ENCODE data around the gene ARL17B. TPM values are rescaled to one million over a fixed set of nuclear protein-coding genes. Genes with fewer than 3 reads are reported as not detected.
A peak's percentile ranks its signal among the peaks of the same experiment; 100 is the strongest.
"Not testable (repeated sequence)": the region's sequence is repeated elsewhere in the genome, so short reads cannot be mapped to it uniquely, and the experiment has no call there.

ARL17B gene
- total and polyA plus RNA-seq, 2 experiments from 2014 or later = 18.8 to 39.3 TPM

DNA sequence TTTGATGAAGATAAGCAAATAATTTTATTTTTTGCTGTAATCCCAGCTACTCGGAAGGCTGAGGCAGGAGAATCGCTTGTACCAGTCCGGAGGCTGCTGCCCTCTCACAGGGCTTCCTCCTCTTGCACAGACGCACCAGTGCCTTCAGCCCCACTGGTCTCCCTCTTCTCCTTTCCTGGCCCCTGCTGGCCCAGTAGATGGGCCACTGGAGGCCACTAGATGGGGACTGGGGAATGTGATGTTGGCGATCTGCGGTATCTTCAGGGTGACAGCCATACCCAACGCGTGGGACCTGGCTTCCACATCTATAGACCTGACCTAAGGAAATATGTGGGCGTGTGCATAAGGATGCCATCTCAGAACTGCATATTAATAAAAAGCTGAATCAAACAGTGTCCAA lies 38.4 kb upstream of the ARL17B start:
- not testable (repeated sequence) for H3K9me2 ChIP-seq (ENCODE audit: insufficient read depth); H3K27me3 Mint-ChIP-seq (ENCODE audit: insufficient read depth, low read depth, poor library complexity); H2AFZ ChIP-seq; H3K4me3 ChIP-seq; H3K9me3 Mint-ChIP-seq; H3K4me1 ChIP-seq (ENCODE audit: insufficient read depth); ATAC-seq; H3K27ac Mint-ChIP-seq; DNase-seq (ENCODE audit: low spot score); H3K79me2 ChIP-seq (replicated peaks; ENCODE audit: insufficient read depth); H3K4me1 Mint-ChIP-seq; H3K4me2 ChIP-seq; H3K4me3 Mint-ChIP-seq; H3K27ac ChIP-seq (ENCODE audit: low read depth); H4K20me1 ChIP-seq (replicated peaks; ENCODE audit: insufficient read depth); H3K36me3 Mint-ChIP-seq (ENCODE audit: low read depth); H3K36me3 ChIP-seq (ENCODE audit: insufficient read depth); H3F3A ChIP-seq (replicated peaks; ENCODE audit: low read depth); H3K27me3 ChIP-seq (ENCODE audit: insufficient read depth)
- TF ChIP-seq, protein P1, sequence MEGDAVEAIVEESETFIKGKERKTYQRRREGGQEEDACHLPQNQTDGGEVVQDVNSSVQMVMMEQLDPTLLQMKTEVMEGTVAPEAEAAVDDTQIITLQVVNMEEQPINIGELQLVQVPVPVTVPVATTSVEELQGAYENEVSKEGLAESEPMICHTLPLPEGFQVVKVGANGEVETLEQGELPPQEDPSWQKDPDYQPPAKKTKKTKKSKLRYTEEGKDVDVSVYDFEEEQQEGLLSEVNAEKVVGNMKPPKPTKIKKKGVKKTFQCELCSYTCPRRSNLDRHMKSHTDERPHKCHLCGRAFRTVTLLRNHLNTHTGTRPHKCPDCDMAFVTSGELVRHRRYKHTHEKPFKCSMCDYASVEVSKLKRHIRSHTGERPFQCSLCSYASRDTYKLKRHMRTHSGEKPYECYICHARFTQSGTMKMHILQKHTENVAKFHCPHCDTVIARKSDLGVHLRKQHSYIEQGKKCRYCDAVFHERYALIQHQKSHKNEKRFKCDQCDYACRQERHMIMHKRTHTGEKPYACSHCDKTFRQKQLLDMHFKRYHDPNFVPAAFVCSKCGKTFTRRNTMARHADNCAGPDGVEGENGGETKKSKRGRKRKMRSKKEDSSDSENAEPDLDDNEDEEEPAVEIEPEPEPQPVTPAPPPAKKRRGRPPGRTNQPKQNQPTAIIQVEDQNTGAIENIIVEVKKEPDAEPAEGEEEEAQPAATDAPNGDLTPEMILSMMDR (conservative IDR thresholded peaks at IDR 0.05; ENCODE audit: low read depth in 2 of 2) = 0 out of 4 replicates have a peak, but pooled peaks of 1 of the 2 experiments have one; percentile 10

DNA sequence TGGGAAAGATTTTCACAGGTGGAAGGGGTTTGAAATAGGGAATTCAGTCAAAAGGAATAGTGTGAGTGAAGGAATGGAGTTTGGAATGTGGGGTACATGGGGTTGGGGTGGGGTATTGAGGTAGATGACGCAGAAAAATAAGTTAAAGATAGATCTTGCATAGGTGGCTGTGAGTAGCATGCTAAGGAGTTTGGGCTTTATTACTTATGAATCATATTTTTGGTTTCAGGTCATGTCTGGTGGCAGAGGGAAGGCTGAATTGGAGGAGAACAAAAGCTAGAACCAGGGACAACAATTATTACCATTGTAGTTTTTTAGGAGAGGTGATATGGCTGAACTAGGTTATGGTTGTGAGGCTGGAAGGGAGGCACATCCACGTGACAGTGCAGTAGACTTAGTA lies 34.7 kb upstream of the ARL17B start:
- H3K4me2 ChIP-seq; H3F3A ChIP-seq (replicated peaks; ENCODE audit: low read depth); H3K79me2 ChIP-seq (replicated peaks; ENCODE audit: insufficient read depth); H3K27ac Mint-ChIP-seq; H3K9me3 Mint-ChIP-seq; H4K20me1 ChIP-seq (replicated peaks; ENCODE audit: insufficient read depth); H3K4me3 ChIP-seq; H2AFZ ChIP-seq; H3K4me1 Mint-ChIP-seq; H3K27ac ChIP-seq (ENCODE audit: low read depth); ATAC-seq; H3K4me3 Mint-ChIP-seq; DNase-seq (ENCODE audit: low spot score); H3K36me3 Mint-ChIP-seq (ENCODE audit: low read depth); H3K4me1 ChIP-seq (ENCODE audit: insufficient read depth); H3K27me3 Mint-ChIP-seq (ENCODE audit: insufficient read depth, low read depth, poor library complexity); H3K36me3 ChIP-seq (ENCODE audit: insufficient read depth); H3K27me3 ChIP-seq (ENCODE audit: insufficient read depth); H3K9me2 ChIP-seq (ENCODE audit: insufficient read depth): not testable (repeated sequence)

- H3K27me3 Mint-ChIP-seq (ENCODE audit: insufficient read depth, low read depth, poor library complexity); H3K79me2 ChIP-seq (replicated peaks; ENCODE audit: insufficient read depth); H3K4me1 ChIP-seq (ENCODE audit: insufficient read depth); H3K4me1 Mint-ChIP-seq; H4K20me1 ChIP-seq (replicated peaks; ENCODE audit: insufficient read depth); ATAC-seq; H2AFZ ChIP-seq; H3K27ac ChIP-seq (ENCODE audit: low read depth); H3K36me3 ChIP-seq (ENCODE audit: insufficient read depth); H3K9me3 Mint-ChIP-seq; H3K9me2 ChIP-seq (ENCODE audit: insufficient read depth); H3K27ac Mint-ChIP-seq; H3K4me3 ChIP-seq; H3K36me3 Mint-ChIP-seq (ENCODE audit: low read depth); H3K27me3 ChIP-seq (ENCODE audit: insufficient read depth); DNase-seq (ENCODE audit: low spot score); H3K4me3 Mint-ChIP-seq; H3K4me2 ChIP-seq; H3F3A ChIP-seq (replicated peaks; ENCODE audit: low read depth): not testable (repeated sequence)
Measured at GRCh38 chr17:46393702-46394101, 32.1 kb upstream of the ARL17B start.

DNA sequence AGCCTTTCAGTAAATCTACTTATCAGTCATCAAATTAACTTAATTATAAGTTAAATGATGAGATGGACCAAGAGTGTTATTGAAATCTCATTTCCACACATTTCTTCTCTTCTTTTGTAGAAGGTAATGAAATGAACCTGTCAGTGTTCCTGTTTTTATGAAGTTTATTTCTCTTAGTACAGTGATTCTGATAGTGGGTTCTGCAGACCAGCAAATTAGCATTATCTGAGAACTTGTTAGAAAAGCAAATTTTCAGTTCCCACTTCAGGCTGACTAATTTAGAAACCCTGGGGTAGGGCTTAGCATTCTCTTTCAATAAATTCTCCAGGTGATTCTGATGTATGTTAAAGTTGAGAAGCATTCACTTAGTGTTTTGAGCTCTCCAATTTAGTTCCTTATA lies 23.9 kb upstream of the ARL17B start:
- H3K27me3 ChIP-seq (ENCODE audit: insufficient read depth); H3K4me3 ChIP-seq; H3K27ac ChIP-seq (ENCODE audit: low read depth); DNase-seq (ENCODE audit: low spot score); H3K9me2 ChIP-seq (ENCODE audit: insufficient read depth); H3K36me3 ChIP-seq (ENCODE audit: insufficient read depth); H3K27me3 Mint-ChIP-seq (ENCODE audit: insufficient read depth, low read depth, poor library complexity); H3K27ac Mint-ChIP-seq; H2AFZ ChIP-seq; H3K9me3 Mint-ChIP-seq; ATAC-seq; H3K4me1 Mint-ChIP-seq; H3K4me2 ChIP-seq; H3K79me2 ChIP-seq (replicated peaks; ENCODE audit: insufficient read depth); H4K20me1 ChIP-seq (replicated peaks; ENCODE audit: insufficient read depth); H3F3A ChIP-seq (replicated peaks; ENCODE audit: low read depth); H3K4me1 ChIP-seq (ENCODE audit: insufficient read depth); H3K4me3 Mint-ChIP-seq; H3K36me3 Mint-ChIP-seq (ENCODE audit: low read depth): not testable (repeated sequence)

DNA sequence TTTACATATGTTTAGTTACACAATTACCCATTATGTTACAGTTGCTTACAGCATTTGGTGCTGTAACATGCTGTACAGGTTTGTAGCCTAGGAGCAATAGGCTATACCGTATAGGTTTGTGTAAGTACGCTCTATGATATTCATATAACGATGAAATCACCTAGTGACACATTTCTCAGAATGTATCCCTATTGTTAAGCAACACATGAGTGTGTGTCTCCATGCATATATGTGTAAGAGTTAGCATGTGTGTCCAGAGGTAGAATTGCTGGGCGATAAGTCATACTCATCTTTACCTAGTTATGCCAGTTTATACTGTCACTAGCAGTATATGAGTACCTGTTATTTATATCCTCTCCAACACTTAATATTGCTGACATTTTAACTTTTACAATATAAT lies 21.6 kb upstream of the ARL17B start:
- not testable (repeated sequence) for ATAC-seq; H3K27me3 ChIP-seq (ENCODE audit: insufficient read depth); DNase-seq (ENCODE audit: low spot score); H3K4me3 Mint-ChIP-seq; H3K4me2 ChIP-seq; H3K27ac Mint-ChIP-seq; H3K27ac ChIP-seq (ENCODE audit: low read depth); H3K79me2 ChIP-seq (replicated peaks; ENCODE audit: insufficient read depth); H3K36me3 Mint-ChIP-seq (ENCODE audit: low read depth); H3K9me2 ChIP-seq (ENCODE audit: insufficient read depth); H2AFZ ChIP-seq; H4K20me1 ChIP-seq (replicated peaks; ENCODE audit: insufficient read depth); H3K4me1 ChIP-seq (ENCODE audit: insufficient read depth); H3K27me3 Mint-ChIP-seq (ENCODE audit: insufficient read depth, low read depth, poor library complexity); H3K4me1 Mint-ChIP-seq; H3K9me3 Mint-ChIP-seq; H3K36me3 ChIP-seq (ENCODE audit: insufficient read depth); H3F3A ChIP-seq (replicated peaks; ENCODE audit: low read depth); H3K4me3 ChIP-seq

DNA sequence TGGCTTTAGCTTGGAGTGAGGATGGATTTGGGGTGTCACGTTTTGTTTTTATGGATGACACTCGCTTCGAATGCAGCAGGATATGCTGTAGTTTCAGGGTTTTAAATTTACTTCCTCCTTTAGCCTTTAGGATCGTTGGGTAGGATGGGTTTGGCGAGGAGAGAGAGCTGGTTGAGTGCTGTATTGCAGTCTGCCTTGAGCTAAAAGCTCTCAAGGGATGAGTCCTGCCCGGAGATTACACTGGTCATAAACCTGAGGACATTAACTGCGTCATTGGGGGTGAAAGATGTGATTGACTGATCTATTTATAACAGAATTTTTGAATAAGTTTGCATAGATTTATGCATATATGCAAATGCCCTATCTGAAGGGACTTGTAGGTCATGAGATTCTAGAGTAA lies 11.9 kb upstream of the ARL17B start:
- not testable (repeated sequence) for H3K27ac ChIP-seq (ENCODE audit: low read depth); H3K4me3 Mint-ChIP-seq; H3K79me2 ChIP-seq (replicated peaks; ENCODE audit: insufficient read depth); H3K27me3 ChIP-seq (ENCODE audit: insufficient read depth); H3F3A ChIP-seq (replicated peaks; ENCODE audit: low read depth); H3K36me3 Mint-ChIP-seq (ENCODE audit: low read depth); H3K36me3 ChIP-seq (ENCODE audit: insufficient read depth); H3K9me3 Mint-ChIP-seq; H3K4me3 ChIP-seq; H3K9me2 ChIP-seq (ENCODE audit: insufficient read depth); DNase-seq (ENCODE audit: low spot score); H3K4me2 ChIP-seq; H3K4me1 ChIP-seq (ENCODE audit: insufficient read depth); H2AFZ ChIP-seq; H3K27ac Mint-ChIP-seq; H3K4me1 Mint-ChIP-seq; H4K20me1 ChIP-seq (replicated peaks; ENCODE audit: insufficient read depth); H3K27me3 Mint-ChIP-seq (ENCODE audit: insufficient read depth, low read depth, poor library complexity)
- peak; percentile 47 for ATAC-seq

Data from GM23338 (cell line).